Measurements from ENCODE around the gene SLC41A2.

SLC41A2 gene

DNA sequence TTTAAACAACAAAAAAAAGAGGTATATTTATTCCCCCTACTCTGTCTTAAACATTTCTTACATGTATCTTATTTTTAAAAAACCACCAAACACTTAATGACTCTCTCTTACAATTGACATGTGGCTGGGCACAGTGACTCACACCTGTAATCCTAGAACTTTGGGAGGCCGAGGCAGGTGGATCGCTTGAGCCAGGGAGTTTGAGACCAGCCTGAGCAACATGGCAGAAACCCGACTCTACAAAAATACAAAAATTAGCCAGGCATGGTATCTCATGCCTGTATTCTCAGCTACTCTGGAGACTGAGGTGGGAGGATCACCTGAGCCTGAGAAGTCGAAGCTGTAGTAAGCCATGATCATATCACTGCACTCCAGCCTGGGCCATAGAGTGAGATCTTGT is 16.0 kb downstream of the SLC41A2 start:
- no peaks in the 10 kb centered on the region for H3K79me2 ChIP-seq (ENCODE audit: insufficient read depth, low read length)
- H3K9me3 ChIP-seq (ENCODE audit: insufficient read depth, low read length), result no peaks in the 10 kb centered on the region
- H3K27me3 ChIP-seq (ENCODE audit: low read length), result no peaks in the 10 kb centered on the region
- no peak overlapping the region for H3K4me3 ChIP-seq (ENCODE audit: insufficient read depth, low read length, poor library complexity, severe bottlenecking)
- H3K4me2 ChIP-seq (ENCODE audit: low read depth, low read length, poor library complexity, severe bottlenecking), result no peak overlapping the region
- H3K27ac ChIP-seq (ENCODE audit: low read depth, low read length), result no peak overlapping the region
- H3F3A ChIP-seq (ENCODE audit: insufficient read depth), result no peaks in the 10 kb centered on the region
- H3K9ac ChIP-seq (ENCODE audit: low read length), result no peak overlapping the region
- H4K20me1 ChIP-seq (ENCODE audit: low read depth, low read length), result no peaks in the 10 kb centered on the region
- no peak overlapping the region for H2AFZ ChIP-seq (ENCODE audit: low read depth, low read length, severe bottlenecking)
- H3K36me3 ChIP-seq (ENCODE audit: low read length), result no peaks in the 10 kb centered on the region
- TF ChIP-seq, protein P1, sequence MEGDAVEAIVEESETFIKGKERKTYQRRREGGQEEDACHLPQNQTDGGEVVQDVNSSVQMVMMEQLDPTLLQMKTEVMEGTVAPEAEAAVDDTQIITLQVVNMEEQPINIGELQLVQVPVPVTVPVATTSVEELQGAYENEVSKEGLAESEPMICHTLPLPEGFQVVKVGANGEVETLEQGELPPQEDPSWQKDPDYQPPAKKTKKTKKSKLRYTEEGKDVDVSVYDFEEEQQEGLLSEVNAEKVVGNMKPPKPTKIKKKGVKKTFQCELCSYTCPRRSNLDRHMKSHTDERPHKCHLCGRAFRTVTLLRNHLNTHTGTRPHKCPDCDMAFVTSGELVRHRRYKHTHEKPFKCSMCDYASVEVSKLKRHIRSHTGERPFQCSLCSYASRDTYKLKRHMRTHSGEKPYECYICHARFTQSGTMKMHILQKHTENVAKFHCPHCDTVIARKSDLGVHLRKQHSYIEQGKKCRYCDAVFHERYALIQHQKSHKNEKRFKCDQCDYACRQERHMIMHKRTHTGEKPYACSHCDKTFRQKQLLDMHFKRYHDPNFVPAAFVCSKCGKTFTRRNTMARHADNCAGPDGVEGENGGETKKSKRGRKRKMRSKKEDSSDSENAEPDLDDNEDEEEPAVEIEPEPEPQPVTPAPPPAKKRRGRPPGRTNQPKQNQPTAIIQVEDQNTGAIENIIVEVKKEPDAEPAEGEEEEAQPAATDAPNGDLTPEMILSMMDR (IDR thresholded peaks at IDR 0.05; ENCODE audit: insufficient read depth, low read length, poor library complexity, severe bottlenecking), result no peak
- TF ChIP-seq EZH2phosphoT487 (conservative IDR thresholded peaks at IDR 0.05; ENCODE audit: low read length), result no peak
- H3K9me2 ChIP-seq (replicated peaks; ENCODE audit: insufficient read depth, low read length), result no peaks in the 10 kb centered on the region

DNA sequence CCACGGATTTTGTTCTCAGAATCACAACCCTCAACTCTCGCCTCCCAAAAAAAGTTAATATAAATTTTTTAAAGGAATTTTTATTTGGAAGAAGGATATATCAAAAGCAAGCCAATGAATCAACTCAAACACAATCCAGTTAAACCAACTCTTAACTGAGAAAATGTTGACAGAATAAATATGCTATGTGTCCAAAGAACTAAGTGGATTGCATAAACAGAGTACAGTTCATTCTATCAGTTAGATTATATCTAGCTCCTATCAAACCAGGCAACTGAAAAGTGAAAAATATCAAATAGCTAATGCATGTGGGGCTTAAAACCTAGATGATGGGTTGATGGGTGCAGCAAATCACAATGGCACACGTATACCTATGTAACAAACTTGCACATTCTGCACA is 16.6 kb downstream of the SLC41A2 start:
- H3K27ac ChIP-seq (ENCODE audit: low read depth, low read length), result no peak overlapping the region
- no peaks in the 10 kb centered on the region for H3K79me2 ChIP-seq (ENCODE audit: insufficient read depth, low read length)
- H3K9me3 ChIP-seq (ENCODE audit: insufficient read depth, low read length), result no peaks in the 10 kb centered on the region
- no peaks in the 10 kb centered on the region for H3F3A ChIP-seq (ENCODE audit: insufficient read depth)
- TF ChIP-seq, protein P1 (IDR thresholded peaks at IDR 0.05; ENCODE audit: insufficient read depth, low read length, poor library complexity, severe bottlenecking), result no peak
- TF ChIP-seq EZH2phosphoT487 (conservative IDR thresholded peaks at IDR 0.05; ENCODE audit: low read length), result no peak
- no peak overlapping the region for H3K4me3 ChIP-seq (ENCODE audit: insufficient read depth, low read length, poor library complexity, severe bottlenecking)
- H3K36me3 ChIP-seq (ENCODE audit: low read length), result no peaks in the 10 kb centered on the region
- no peak overlapping the region for H3K9ac ChIP-seq (ENCODE audit: low read length)
- H3K9me2 ChIP-seq (replicated peaks; ENCODE audit: insufficient read depth, low read length), result no peaks in the 10 kb centered on the region
- no peak overlapping the region for H3K4me2 ChIP-seq (ENCODE audit: low read depth, low read length, poor library complexity, severe bottlenecking)
- H3K27me3 ChIP-seq (ENCODE audit: low read length), result no peaks in the 10 kb centered on the region
- no peaks in the 10 kb centered on the region for H4K20me1 ChIP-seq (ENCODE audit: low read depth, low read length)
- H2AFZ ChIP-seq (ENCODE audit: low read depth, low read length, severe bottlenecking), result no peak overlapping the region

- no peak for TF ChIP-seq EZH2phosphoT487 (conservative IDR thresholded peaks at IDR 0.05; ENCODE audit: low read length)
- TF ChIP-seq, protein P1 (IDR thresholded peaks at IDR 0.05; ENCODE audit: insufficient read depth, low read length, poor library complexity, severe bottlenecking), result no peak
- no peaks in the 10 kb centered on the region for H3K9me2 ChIP-seq (replicated peaks; ENCODE audit: insufficient read depth, low read length)
Measured at GRCh38 chr12:104939089-104939488, 19.0 kb downstream of the SLC41A2 start.

More at GRCh38 chr12:104939089-104939488, 19.0 kb downstream of the SLC41A2 start:
- Histone ChIP-seq H3K4me2 (ENCODE audit: low read depth, low read length, poor library complexity, severe bottlenecking) (no peak overlapping the region), H3K9ac (ENCODE audit: low read length) (no peak overlapping the region), H3K36me3 (ENCODE audit: low read length) (no peaks in the 10 kb centered on the region), H3K27ac (ENCODE audit: low read depth, low read length) (no peak overlapping the region), H2AFZ (ENCODE audit: low read depth, low read length, severe bottlenecking) (no peak overlapping the region), H3K4me3 (ENCODE audit: insufficient read depth, low read length, poor library complexity, severe bottlenecking) (no peak overlapping the region), H3F3A (ENCODE audit: insufficient read depth) (no peaks in the 10 kb centered on the region), H4K20me1 (ENCODE audit: low read depth, low read length) (no peaks in the 10 kb centered on the region), H3K27me3 (ENCODE audit: low read length) (no peaks in the 10 kb centered on the region), H3K9me3 (ENCODE audit: insufficient read depth, low read length) (no peaks in the 10 kb centered on the region), H3K79me2 (ENCODE audit: insufficient read depth, low read length) (no peaks in the 10 kb centered on the region)

All from SU-DHL-6 (cell line).